T-helper 1 cell treated with Interleukin-12 subunit alpha and Interleukin-12 subunit beta and Interleukin-4 antibody, amounts not matched to agents 30 μg/mL and 1 μg/mL, for 36 hours (primary cell): ENCODE measurements around the gene TMEM132D.

Experiments
- H3K27ac Mint-ChIP-seq: one replicate; pipeline ENCODE4 v1.8.0; 2021; ENCODE audit warnings: mild to moderate bottlenecking, mixed read lengths
- H3K27me3 Mint-ChIP-seq: one replicate; pipeline ENCODE4 v1.8.0; 2021; ENCODE audit warnings: low read depth, mixed read lengths
- H3K36me3 Mint-ChIP-seq: one replicate; pipeline ENCODE4 v1.8.0; 2021; ENCODE audit warnings: low read depth, mixed read lengths
- H3K4me1 Mint-ChIP-seq: one replicate; pipeline ENCODE4 v1.8.0; 2021; ENCODE audit warnings: low read depth, mixed read lengths
- H3K4me3 Mint-ChIP-seq: one replicate; pipeline ENCODE4 v1.8.0; 2021; ENCODE audit warnings: mild to moderate bottlenecking, moderate library complexity, mixed read lengths
- H3K9me3 Mint-ChIP-seq: one replicate; pipeline ENCODE4 v1.8.0; 2021; ENCODE audit warnings: mixed read lengths

Gene TMEM132D

DNA sequence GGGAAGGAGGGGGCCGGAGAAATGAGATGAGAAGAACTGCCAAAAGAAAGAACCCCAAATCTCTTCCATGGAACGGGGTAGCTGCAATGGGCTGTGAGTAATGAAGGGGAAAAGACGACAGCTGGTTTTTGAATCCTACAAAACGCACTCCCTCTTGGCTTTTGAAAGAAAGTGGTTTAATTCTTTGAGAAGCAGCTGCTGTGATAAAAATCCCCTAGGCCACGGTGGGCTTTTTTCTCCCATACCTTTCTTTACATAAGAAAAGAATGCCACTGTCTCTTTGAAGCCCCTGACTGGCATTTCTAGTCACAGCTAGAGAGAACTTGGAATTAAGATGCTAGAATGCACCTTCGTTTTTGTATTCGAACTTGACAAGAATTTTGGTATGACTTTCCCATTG lies 564.5 kb downstream of the TMEM132D start:
- Mint-ChIP-seq H3K4me3 (no peak overlapping the region), H3K27ac (no peak overlapping the region), H3K4me1 (no peaks in the 10 kb centered on the region), H3K36me3 (no peaks in the 10 kb centered on the region), H3K9me3 (peaks cover 34% of the 10 kb centered on the region), H3K27me3 (no peaks in the 10 kb centered on the region)

DNA sequence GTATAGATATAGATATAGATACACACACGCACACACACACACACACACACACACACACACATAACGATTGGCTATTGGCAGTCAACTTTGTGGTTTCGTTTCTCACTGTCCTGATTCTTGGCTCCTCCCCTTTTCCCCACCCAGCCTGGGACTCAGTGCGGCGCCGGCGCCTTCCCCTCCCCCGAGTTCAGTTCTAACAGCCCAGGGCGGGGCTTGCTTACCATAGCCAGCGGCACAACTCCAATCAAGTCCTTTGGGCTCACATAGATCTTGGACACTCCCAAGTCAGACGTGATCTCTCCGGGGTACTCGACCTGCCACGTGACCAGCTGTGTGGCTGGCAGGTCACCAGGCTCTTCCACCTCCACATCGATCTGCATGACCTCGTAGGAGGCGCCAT lies 566.4 kb downstream of the TMEM132D start:
- H3K9me3 Mint-ChIP-seq: peaks cover 29% of the 10 kb centered on the region

DNA sequence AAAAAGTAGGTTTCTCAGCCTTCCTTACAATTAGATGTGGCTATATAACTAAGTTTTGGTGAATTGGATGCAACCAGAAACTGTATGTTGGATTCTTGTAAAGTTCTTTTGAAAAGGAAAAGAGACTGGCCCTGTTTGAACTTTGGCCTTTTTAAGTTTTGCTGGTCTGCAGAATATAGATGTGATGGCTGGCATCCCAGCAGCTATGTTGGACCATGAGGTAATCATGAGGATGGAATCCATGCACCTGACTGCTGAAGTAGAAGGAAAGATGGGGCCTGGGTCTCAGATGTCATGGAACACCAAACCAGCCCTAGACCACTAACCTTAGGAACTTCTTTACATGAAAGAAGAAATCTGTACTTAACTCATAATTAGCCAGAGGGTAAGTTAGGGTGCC lies 568.1 kb downstream of the TMEM132D start:
- Mint-ChIP-seq H3K36me3 (no peaks in the 10 kb centered on the region), H3K27me3 (no peaks in the 10 kb centered on the region), H3K9me3 (peaks cover 21% of the 10 kb centered on the region), H3K27ac (no peak overlapping the region), H3K4me1 (no peaks in the 10 kb centered on the region), H3K4me3 (no peak overlapping the region)

More for the DNA sequence above, 566.4 kb downstream of the TMEM132D start:
- Mint-ChIP-seq H3K36me3 (no peaks in the 10 kb centered on the region), H3K27me3 (no peaks in the 10 kb centered on the region), H3K4me3 (no peak overlapping the region), H3K4me1 (no peaks in the 10 kb centered on the region), H3K27ac (no peak overlapping the region)

- Mint-ChIP-seq H3K27ac (no peak overlapping the region), H3K27me3 (no peaks in the 10 kb centered on the region), H3K4me3 (no peak overlapping the region), H3K36me3 (no peaks in the 10 kb centered on the region), H3K4me1 (no peaks in the 10 kb centered on the region), H3K9me3 (peaks cover 15% of the 10 kb centered on the region)
These were observed 571.5 kb downstream of the TMEM132D start for GRCh38 chr12:129332286-129332685.

DNA sequence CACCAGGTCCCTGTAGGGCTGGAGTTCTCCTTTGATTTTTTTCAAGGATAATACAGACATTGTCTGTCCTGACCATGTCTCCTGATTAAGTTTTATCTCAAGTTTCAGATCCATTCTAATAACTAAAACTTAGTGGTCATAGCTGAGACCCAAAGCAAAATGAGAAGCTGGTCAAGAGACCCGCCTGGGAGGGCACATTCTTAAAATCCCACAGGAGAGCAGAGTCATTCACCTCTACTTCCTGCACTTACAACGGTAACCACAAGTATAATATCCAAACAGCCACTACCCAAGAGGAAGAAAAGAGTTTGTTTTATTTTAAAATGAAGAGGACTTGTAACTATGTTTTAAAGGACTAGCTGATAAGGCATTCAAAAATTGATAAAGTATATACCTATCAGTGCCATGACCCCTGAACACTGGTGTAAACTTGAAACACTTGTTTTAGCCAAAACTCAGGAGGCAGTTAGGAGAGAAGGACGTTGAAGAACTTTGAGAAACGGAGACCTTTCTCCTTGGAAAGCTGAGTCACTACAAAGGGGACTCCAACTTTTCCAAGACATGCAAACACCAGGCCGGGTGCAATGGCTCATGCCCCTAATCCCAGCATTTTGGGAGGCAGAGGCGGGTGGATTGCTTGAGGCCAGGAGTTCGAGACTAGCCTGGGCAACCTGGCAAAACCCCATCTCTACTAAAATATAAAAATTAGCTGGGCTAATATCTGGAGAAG lies 572.3 kb downstream of the TMEM132D start:
- Mint-ChIP-seq H3K4me3 (no peak overlapping the region), H3K9me3 (peaks cover 9% of the 10 kb centered on the region), H3K36me3 (no peaks in the 10 kb centered on the region), H3K27ac (no peak overlapping the region), H3K27me3 (no peaks in the 10 kb centered on the region), H3K4me1 (no peaks in the 10 kb centered on the region)

GRCh38 chr12:129328235-129328634 lies 575.6 kb downstream of the TMEM132D start:
- H3K4me3 Mint-ChIP-seq: no peak overlapping the region
- H3K27me3 Mint-ChIP-seq: no peaks in the 10 kb centered on the region
- H3K4me1 Mint-ChIP-seq: no peaks in the 10 kb centered on the region
- H3K9me3 Mint-ChIP-seq: peaks cover 7% of the 10 kb centered on the region
- H3K36me3 Mint-ChIP-seq: no peaks in the 10 kb centered on the region
- H3K27ac Mint-ChIP-seq: no peak overlapping the region

GRCh38 chr12:129325566-129325965 lies 578.3 kb downstream of the TMEM132D start:
- H3K4me1 Mint-ChIP-seq: no peaks in the 10 kb centered on the region
- H3K36me3 Mint-ChIP-seq: no peaks in the 10 kb centered on the region
- no peak overlapping the region for H3K4me3 Mint-ChIP-seq
- no peak overlapping the region for H3K27ac Mint-ChIP-seq
- peaks cover 7% of the 10 kb centered on the region for H3K9me3 Mint-ChIP-seq
- no peaks in the 10 kb centered on the region for H3K27me3 Mint-ChIP-seq

DNA sequence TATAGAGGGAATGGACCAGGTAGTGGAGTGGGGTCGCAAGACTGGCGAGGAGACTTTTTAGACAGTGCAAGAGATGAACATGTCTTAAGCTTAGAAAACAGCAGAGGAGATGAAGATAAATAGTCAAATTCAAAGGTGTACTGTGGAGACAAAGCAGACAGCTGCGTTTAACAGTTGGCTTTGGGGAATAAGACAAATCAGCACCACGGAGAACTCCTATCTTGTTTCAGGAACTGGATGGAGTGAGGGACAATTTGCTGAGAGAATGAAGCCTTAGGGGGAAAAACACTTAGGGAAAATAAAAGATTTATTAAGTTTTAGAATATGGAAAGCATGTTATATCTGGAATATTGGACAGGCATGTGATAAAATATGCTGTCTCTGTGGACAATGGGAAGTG lies 591.8 kb downstream of the TMEM132D start:
- Mint-ChIP-seq H3K27me3 (no peaks in the 10 kb centered on the region), H3K27ac (no peak overlapping the region), H3K9me3 (peaks cover 30% of the 10 kb centered on the region), H3K4me3 (no peak overlapping the region), H3K36me3 (no peaks in the 10 kb centered on the region), H3K4me1 (no peaks in the 10 kb centered on the region)

DNA sequence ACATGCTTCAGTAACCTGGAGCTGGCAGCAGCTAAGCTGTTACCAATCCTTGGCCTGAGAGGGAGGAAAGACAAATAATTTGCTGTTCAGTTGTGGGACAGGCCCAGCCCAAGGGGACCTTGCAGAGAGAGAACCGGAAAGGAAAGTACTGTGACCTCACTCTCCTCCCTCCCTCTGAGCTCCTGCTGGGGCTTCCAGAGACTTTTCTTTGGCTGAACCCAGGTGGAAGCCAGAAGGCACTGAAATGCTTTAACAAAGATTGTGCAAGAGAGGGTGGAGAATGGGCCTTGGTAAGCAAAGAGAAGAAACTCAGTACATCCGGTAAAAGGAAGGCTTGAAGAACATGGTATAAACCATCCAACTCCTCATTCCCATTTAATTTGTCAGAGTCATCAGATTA lies 593.5 kb downstream of the TMEM132D start:
- peaks cover 20% of the 10 kb centered on the region for H3K9me3 Mint-ChIP-seq
- no peaks in the 10 kb centered on the region for H3K27me3 Mint-ChIP-seq
- no peak overlapping the region for H3K27ac Mint-ChIP-seq
- no peaks in the 10 kb centered on the region for H3K4me1 Mint-ChIP-seq
- no peak overlapping the region for H3K4me3 Mint-ChIP-seq
- H3K36me3 Mint-ChIP-seq: no peaks in the 10 kb centered on the region

GRCh38 chr12:129305851-129306250 lies 598.0 kb downstream of the TMEM132D start:
- H3K27ac Mint-ChIP-seq: no peak overlapping the region
- H3K4me1 Mint-ChIP-seq: no peaks in the 10 kb centered on the region
- no peak overlapping the region for H3K4me3 Mint-ChIP-seq
- H3K9me3 Mint-ChIP-seq: peaks cover 26% of the 10 kb centered on the region
- no peaks in the 10 kb centered on the region for H3K36me3 Mint-ChIP-seq
- no peaks in the 10 kb centered on the region for H3K27me3 Mint-ChIP-seq

DNA sequence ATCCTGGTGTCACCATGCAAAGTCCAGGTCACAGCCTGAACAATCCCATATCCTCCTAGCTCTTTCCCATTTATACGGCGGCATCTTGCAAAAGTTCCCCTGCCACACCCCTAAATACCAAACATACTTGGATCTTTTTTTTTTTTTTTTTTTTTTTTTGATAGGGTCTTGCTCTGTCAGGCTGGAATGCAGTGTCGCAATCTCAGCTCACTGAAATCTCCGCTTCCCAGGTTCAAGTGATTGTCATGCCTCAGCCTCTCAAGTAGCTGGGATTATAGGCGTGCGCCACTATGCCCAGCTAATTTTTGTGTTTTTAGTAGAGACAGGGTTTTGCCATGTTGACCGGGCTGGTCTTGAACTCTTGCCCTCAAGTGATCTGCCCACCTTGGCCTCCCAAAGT lies 599.3 kb downstream of the TMEM132D start:
- no peaks in the 10 kb centered on the region for H3K4me1 Mint-ChIP-seq
- H3K27ac Mint-ChIP-seq: no peak overlapping the region
- H3K36me3 Mint-ChIP-seq: no peaks in the 10 kb centered on the region
- peaks cover 27% of the 10 kb centered on the region for H3K9me3 Mint-ChIP-seq
- H3K27me3 Mint-ChIP-seq: no peaks in the 10 kb centered on the region
- no peak overlapping the region for H3K4me3 Mint-ChIP-seq

GRCh38 chr12:129300011-129300410 lies 603.8 kb downstream of the TMEM132D start:
- Mint-ChIP-seq H3K27me3 (no peaks in the 10 kb centered on the region), H3K36me3 (no peaks in the 10 kb centered on the region), H3K27ac (no peak overlapping the region), H3K4me3 (no peak overlapping the region), H3K9me3 (peaks cover 33% of the 10 kb centered on the region), H3K4me1 (no peaks in the 10 kb centered on the region)

DNA sequence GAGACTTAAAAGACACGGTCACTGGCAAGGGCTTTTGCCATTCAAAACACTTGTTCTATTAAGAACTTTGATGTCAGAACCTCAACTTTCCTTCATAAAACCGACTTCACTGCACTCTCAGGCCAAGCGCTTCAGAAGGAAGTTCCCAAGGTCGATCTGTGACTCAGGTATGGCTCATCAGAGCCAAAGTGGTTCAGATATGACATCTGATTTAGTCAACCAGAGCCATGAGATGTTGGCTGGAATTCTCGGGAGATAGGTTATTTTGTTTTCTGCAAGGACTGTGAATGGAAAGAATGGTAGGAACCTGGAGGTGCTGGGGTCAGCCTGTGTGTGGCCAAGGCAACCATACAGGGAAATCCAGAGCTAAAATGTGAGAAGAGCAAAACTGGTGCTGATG lies 604.9 kb downstream of the TMEM132D start:
- H3K4me3 Mint-ChIP-seq: no peak overlapping the region
- H3K9me3 Mint-ChIP-seq: peaks cover 26% of the 10 kb centered on the region
- no peaks in the 10 kb centered on the region for H3K27me3 Mint-ChIP-seq
- H3K4me1 Mint-ChIP-seq: no peaks in the 10 kb centered on the region
- no peak overlapping the region for H3K27ac Mint-ChIP-seq
- H3K36me3 Mint-ChIP-seq: no peaks in the 10 kb centered on the region

DNA sequence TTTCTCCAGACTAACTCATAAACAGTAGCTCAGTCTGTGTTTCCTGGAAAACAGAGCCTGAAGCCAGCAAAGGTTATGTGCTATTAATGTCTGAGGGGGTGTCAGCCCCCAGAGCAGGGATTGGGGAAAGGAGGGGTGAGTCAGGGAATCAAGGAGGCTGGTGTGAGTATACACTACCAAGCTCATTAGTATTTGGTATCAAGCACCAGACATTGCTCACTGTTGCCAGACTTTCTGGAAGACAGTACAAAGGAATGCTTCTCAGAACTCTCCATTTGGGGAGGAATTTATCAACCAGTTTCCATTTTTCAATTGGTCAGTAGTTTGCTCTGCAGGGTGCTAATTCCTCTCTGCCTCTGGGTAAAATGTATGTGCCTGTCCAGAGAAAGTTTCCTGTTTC lies 607.2 kb downstream of the TMEM132D start:
- H3K9me3 Mint-ChIP-seq: peaks cover 25% of the 10 kb centered on the region
- H3K27ac Mint-ChIP-seq: no peak overlapping the region
- H3K36me3 Mint-ChIP-seq: no peaks in the 10 kb centered on the region
- no peak overlapping the region for H3K4me3 Mint-ChIP-seq
- H3K4me1 Mint-ChIP-seq: no peaks in the 10 kb centered on the region
- no peaks in the 10 kb centered on the region for H3K27me3 Mint-ChIP-seq

GRCh38 chr12:129294868-129295267 lies 609.0 kb downstream of the TMEM132D start:
- Mint-ChIP-seq H3K4me3 (no peak overlapping the region), H3K4me1 (no peaks in the 10 kb centered on the region), H3K36me3 (no peaks in the 10 kb centered on the region), H3K9me3 (peaks cover 15% of the 10 kb centered on the region), H3K27ac (no peak overlapping the region), H3K27me3 (no peaks in the 10 kb centered on the region)

DNA sequence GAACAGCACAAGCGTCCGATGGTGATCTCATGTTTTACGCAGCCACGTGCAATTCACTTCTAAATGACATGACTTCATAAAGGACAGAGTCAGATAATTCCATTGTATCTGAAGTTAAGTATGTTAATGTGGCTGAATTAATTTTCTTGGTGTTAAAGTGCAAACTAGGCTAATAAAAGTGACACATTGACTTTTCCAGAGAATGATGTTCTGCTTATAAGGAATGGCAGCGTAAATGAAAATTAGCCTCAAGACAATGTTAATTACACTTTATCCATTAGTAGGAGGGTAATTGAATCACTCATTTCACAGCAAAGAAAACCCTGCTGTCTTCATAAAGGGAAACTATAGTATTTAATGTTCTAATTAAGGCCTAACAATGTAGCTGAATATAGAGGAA lies 624.1 kb downstream of the TMEM132D start:
- no peak overlapping the region for H3K4me3 Mint-ChIP-seq
- peaks cover 8% of the 10 kb centered on the region for H3K9me3 Mint-ChIP-seq
- H3K27ac Mint-ChIP-seq: no peak overlapping the region
- no peaks in the 10 kb centered on the region for H3K36me3 Mint-ChIP-seq
- no peaks in the 10 kb centered on the region for H3K27me3 Mint-ChIP-seq
- no peaks in the 10 kb centered on the region for H3K4me1 Mint-ChIP-seq
